H9 (cell line): ENCODE data around the gene CT83. TPM values are rescaled to one million over a fixed set of nuclear protein-coding genes. Genes with fewer than 3 reads are reported as not detected.
A peak's percentile ranks its signal among the peaks of the same experiment; 100 is the strongest.

ENCODE experiments used
- DNase-seq: peaks from one replicate; pipeline ENCODE4 v3.0.0-alpha.2; 2017
- H2AFZ ChIP-seq: one replicate; pipeline ENCODE4 v1.6.1; 2013; ENCODE audit warnings: mild to moderate bottlenecking, low read length, control low read depth, moderate library complexity
- H2AK5ac ChIP-seq: 2 replicates; pipeline ENCODE4 v1.6.1; 2013; ENCODE audit warnings: low read length, control low read depth, mixed read lengths; ENCODE audit not compliant: insufficient read length
- H2BK120ac ChIP-seq: one replicate; pipeline ENCODE4 v1.6.1; 2013; ENCODE audit warnings: low read depth, mild to moderate bottlenecking, low read length, control low read depth, inconsistent platforms; ENCODE audit not compliant: poor library complexity, severe bottlenecking
- H2BK12ac ChIP-seq: 2 replicates; pipeline ENCODE4 v1.6.1; 2013; ENCODE audit warnings: low read length, control low read depth, mixed read lengths, low read depth; ENCODE audit not compliant: insufficient read length
- H2BK15ac ChIP-seq: 2 replicates; pipeline ENCODE4 v1.6.1; 2013; ENCODE audit warnings: low read depth, low read length, control low read depth
- H2BK20ac ChIP-seq: one replicate; pipeline ENCODE4 v1.6.1; 2013; ENCODE audit warnings: low read depth, mild to moderate bottlenecking, low read length, control low read depth, inconsistent platforms; ENCODE audit not compliant: poor library complexity, severe bottlenecking
- H2BK5ac ChIP-seq: 2 replicates; pipeline ENCODE4 v1.6.1; 2013; ENCODE audit warnings: low read length, control low read depth, mixed read lengths; ENCODE audit not compliant: insufficient read length
- H3K14ac ChIP-seq: 2 replicates; pipeline ENCODE4 v1.6.1; 2013; ENCODE audit warnings: low read length, control low read depth; ENCODE audit not compliant: insufficient read depth
- H3K18ac ChIP-seq: 2 replicates; pipeline ENCODE4 v1.6.1; 2013; ENCODE audit warnings: low read depth, mild to moderate bottlenecking, mixed read lengths, low read length, control low read depth; ENCODE audit not compliant: insufficient read length
- H3K23ac ChIP-seq: 2 replicates; pipeline ENCODE4 v1.6.1; 2013; ENCODE audit warnings: low read length, control low read depth, mixed read lengths, low read depth; ENCODE audit not compliant: insufficient read length
- H3K23me2 ChIP-seq: 2 replicates; pipeline ENCODE4 v1.6.1; 2013; ENCODE audit warnings: low read depth, mild to moderate bottlenecking, mixed read lengths, low read length, control low read depth; ENCODE audit not compliant: insufficient read length, poor library complexity, severe bottlenecking
- H3K27ac ChIP-seq: 2 replicates; pipeline ENCODE4 v1.5.1; 2013; ENCODE audit warnings: low read length, control low read depth, mixed read lengths, low read depth; ENCODE audit not compliant: insufficient read length
- H3K27me3 ChIP-seq: 2 replicates; pipeline ENCODE4 v1.6.1; 2013; ENCODE audit warnings: low read length, control low read depth, inconsistent platforms; ENCODE audit not compliant: insufficient read depth
- H3K4ac ChIP-seq: 2 replicates; pipeline ENCODE4 v1.6.1; 2013; ENCODE audit warnings: low read depth, mild to moderate bottlenecking, control low read depth, inconsistent platforms, low read length, moderate library complexity
- H3K4me1 ChIP-seq: 2 replicates; pipeline ENCODE4 v1.6.1; 2013; ENCODE audit warnings: low read length, control low read depth, inconsistent platforms; ENCODE audit not compliant: insufficient read depth
- H3K4me2 ChIP-seq: 2 replicates; pipeline ENCODE4 v1.6.1; 2013; ENCODE audit warnings: low read length, control low read depth, mixed read lengths; ENCODE audit not compliant: insufficient read length, insufficient read depth
- H3K56ac ChIP-seq: 2 replicates; pipeline ENCODE4 v1.6.1; 2013; ENCODE audit warnings: low read depth, mild to moderate bottlenecking, mixed read lengths, low read length, control low read depth; ENCODE audit not compliant: insufficient read length
- H3K79me1 ChIP-seq: 2 replicates; pipeline ENCODE4 v1.6.1; 2013; ENCODE audit warnings: low read depth, mild to moderate bottlenecking, moderate library complexity, low read length, control low read depth, inconsistent platforms; ENCODE audit not compliant: insufficient read depth, poor library complexity, severe bottlenecking
- H3K79me2 ChIP-seq: 2 replicates; pipeline ENCODE4 v1.6.1; 2013; ENCODE audit warnings: low read length, control low read depth, inconsistent platforms; ENCODE audit not compliant: insufficient read depth
- H3K9ac ChIP-seq: 2 replicates; pipeline ENCODE4 v1.6.1; 2013; ENCODE audit warnings: low read length, control low read depth, mixed read lengths; ENCODE audit not compliant: insufficient read length; ENCODE audit errors: extremely low read depth
- H3K9me3 ChIP-seq: one replicate; pipeline ENCODE4 v1.6.1; 2013; ENCODE audit warnings: low read depth, low read length, inconsistent platforms; ENCODE audit not compliant: control insufficient read depth
- H3T11ph ChIP-seq: one replicate; pipeline ENCODE4 v1.6.1; 2013; ENCODE audit warnings: mild to moderate bottlenecking, low read length, control low read depth, inconsistent platforms
- H4K20me1 ChIP-seq: one replicate; pipeline ENCODE4 v1.6.1; 2013; ENCODE audit not compliant: control insufficient read depth, insufficient read length, insufficient read depth
- H4K5ac ChIP-seq: 2 replicates; pipeline ENCODE4 v1.6.1; 2013; ENCODE audit warnings: low read depth, mild to moderate bottlenecking, mixed read lengths, low read length, control low read depth; ENCODE audit not compliant: insufficient read length
- H4K8ac ChIP-seq: replicated peaks from 2 replicates; pipeline ENCODE4 v1.6.1; 2013; ENCODE audit warnings: low read length, control low read depth, mixed read lengths, low read depth; ENCODE audit not compliant: insufficient read length
- H4K91ac ChIP-seq: 2 replicates; pipeline ENCODE4 v1.6.1; 2013; ENCODE audit warnings: low read depth, mild to moderate bottlenecking, moderate library complexity, mixed read lengths, low read length, control low read depth; ENCODE audit not compliant: insufficient read length
- H3K27ac Mint-ChIP-seq, 3 experiments: 2 replicates in 2 of 3; 3 replicates in 1 of 3; pipeline ENCODE4 v1.8.0; 2020 to 2021; ENCODE audit warnings: mixed read lengths in 3 of 3, mild to moderate bottlenecking in 1 of 3, moderate library complexity in 1 of 3
- H3K27me3 Mint-ChIP-seq: 2 replicates; pipeline ENCODE4 v1.8.0; 2021; ENCODE audit warnings: low read depth, mild to moderate bottlenecking, moderate library complexity, mixed read lengths
- H3K36me3 Mint-ChIP-seq, 3 experiments: 2 replicates in 2 of 3; 3 replicates in 1 of 3; pipeline ENCODE4 v1.8.0; 2020 to 2021; ENCODE audit warnings: low read depth in 3 of 3, mixed read lengths in 3 of 3; ENCODE audit not compliant: insufficient read depth in 1 of 3
- H3K4me1 Mint-ChIP-seq, 2 experiments: 2 replicates each; pipeline ENCODE4 v1.8.0; 2020; ENCODE audit warnings: mixed read lengths in 2 of 2
- H3K4me3 Mint-ChIP-seq, 2 experiments: 2 replicates in 1 of 2; 3 replicates in 1 of 2; pipeline ENCODE4 v1.8.0; 2020 to 2021; ENCODE audit warnings: mild to moderate bottlenecking in 2 of 2, mixed read lengths in 2 of 2, moderate library complexity in 1 of 2
- H3K9me3 Mint-ChIP-seq, 2 experiments: 2 replicates in 1 of 2; 3 replicates in 1 of 2; pipeline ENCODE4 v1.8.0; 2020; ENCODE audit warnings: mild to moderate bottlenecking in 2 of 2, mixed read lengths in 2 of 2, moderate library complexity in 1 of 2
- total RNA-seq: library from RNA; stranded (reverse); gene quantifications from 2 replicates; pipeline ENCODE4 v1.2.1, GENCODE V29; 2021
- TF ChIP-seq, protein P1 (sequence below): fragments of 200-600 bp; sonication (generic); conservative IDR thresholded peaks from 3 replicates; pipeline ENCODE4 v1.8.0; 2021; ENCODE audit warnings: antibody characterized with exemption, mild to moderate bottlenecking

Gene CT83
- total RNA-seq, 1 experiment from 2014 or later: not detected

DNA sequence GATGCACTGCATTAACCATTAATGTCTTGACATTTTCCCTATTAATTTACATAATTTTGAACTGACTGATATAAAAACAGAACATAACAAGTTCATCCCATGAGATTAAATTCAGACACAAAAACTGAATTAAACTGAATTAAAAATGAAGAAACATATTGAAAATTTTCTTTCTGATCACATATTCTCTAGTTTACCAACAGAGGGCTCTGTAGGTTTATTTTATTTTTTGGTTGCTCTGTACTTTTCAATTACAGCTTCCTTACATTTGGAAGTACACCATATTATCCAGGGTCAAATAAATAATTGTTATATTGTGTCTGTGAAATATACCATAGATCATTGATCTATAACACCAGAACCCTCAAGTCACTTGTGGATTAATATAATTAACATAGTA is 27.3 kb upstream of the CT83 start:
- Histone ChIP-seq H2BK5ac (no peak overlapping the region), H3K27me3 (no peaks in the 10 kb centered on the region), H3K4me1 (no peaks in the 10 kb centered on the region), H2BK20ac (no peak overlapping the region), H3K9me3 (no peaks in the 10 kb centered on the region), H2BK12ac (no peak overlapping the region), H3K4me2 (no peak overlapping the region), H3K4ac (no peak overlapping the region), H3K9ac (no peak overlapping the region), H2AFZ (no peak overlapping the region), H3K79me2 (no peaks in the 10 kb centered on the region), H3K27ac (no peak overlapping the region), H4K91ac (no peak overlapping the region), H2BK120ac (no peak overlapping the region), H3K56ac (no peak overlapping the region), H4K5ac (no peak overlapping the region), H3K79me1 (no peaks in the 10 kb centered on the region), H2BK15ac (no peak overlapping the region), H3K18ac (no peak overlapping the region), H3K14ac (no peak overlapping the region), H4K20me1 (no peaks in the 10 kb centered on the region), H2AK5ac (no peak overlapping the region), H4K8ac (no peak overlapping the region), H3T11ph (no peak overlapping the region), H3K23ac (no peak overlapping the region), H3K23me2 (no peaks in the 10 kb centered on the region)
- Mint-ChIP-seq H3K4me1 (no peaks in the 10 kb centered on the region), H3K36me3 (no peaks in the 10 kb centered on the region), H3K27me3 (no peaks in the 10 kb centered on the region), H3K4me3 (no peak overlapping the region), H3K27ac (no peak overlapping the region), H3K9me3 (no peaks in the 10 kb centered on the region)
- TF ChIP-seq, protein P1, sequence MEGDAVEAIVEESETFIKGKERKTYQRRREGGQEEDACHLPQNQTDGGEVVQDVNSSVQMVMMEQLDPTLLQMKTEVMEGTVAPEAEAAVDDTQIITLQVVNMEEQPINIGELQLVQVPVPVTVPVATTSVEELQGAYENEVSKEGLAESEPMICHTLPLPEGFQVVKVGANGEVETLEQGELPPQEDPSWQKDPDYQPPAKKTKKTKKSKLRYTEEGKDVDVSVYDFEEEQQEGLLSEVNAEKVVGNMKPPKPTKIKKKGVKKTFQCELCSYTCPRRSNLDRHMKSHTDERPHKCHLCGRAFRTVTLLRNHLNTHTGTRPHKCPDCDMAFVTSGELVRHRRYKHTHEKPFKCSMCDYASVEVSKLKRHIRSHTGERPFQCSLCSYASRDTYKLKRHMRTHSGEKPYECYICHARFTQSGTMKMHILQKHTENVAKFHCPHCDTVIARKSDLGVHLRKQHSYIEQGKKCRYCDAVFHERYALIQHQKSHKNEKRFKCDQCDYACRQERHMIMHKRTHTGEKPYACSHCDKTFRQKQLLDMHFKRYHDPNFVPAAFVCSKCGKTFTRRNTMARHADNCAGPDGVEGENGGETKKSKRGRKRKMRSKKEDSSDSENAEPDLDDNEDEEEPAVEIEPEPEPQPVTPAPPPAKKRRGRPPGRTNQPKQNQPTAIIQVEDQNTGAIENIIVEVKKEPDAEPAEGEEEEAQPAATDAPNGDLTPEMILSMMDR: peak; percentile 75
- DNase-seq: no peak
